ENCODE results near the gene CPVL. TPM values are rescaled to one million over a fixed set of nuclear protein-coding genes. Genes with fewer than 3 reads are reported as not detected.

CPVL gene
- total RNA-seq, 2 donors from 2014 or later = 4.4 to 6.0 TPM

DNA sequence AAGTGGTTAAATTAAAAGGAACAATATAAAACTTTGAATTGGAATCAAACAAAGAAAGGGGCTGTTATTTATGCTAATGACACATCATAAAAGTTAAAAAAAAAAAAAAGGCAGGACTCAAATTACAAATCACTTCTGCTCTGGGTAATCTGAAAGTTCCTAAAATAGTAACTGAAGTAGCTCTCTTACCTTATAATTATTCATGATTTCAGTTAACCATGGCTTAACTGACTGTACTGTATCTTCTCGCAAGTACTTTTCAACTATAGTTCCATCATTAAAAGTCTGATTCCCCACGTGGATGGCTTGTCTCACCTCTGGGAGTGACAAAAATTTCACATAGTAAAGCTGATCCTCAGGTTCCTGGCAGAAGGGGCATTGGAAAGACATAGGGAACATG, 82.5 kb downstream of the CPVL start:
- H3K9me3 ChIP-seq (ENCODE audit: control insufficient read depth, low read length, poor library complexity, severe bottlenecking) = no peaks in the 10 kb centered on the region
- Mint-ChIP-seq H3K27me3 (no peaks in the 10 kb centered on the region), H3K36me3 (ENCODE audit: low read depth) (no peaks in the 10 kb centered on the region), H3K4me1 (no peaks in the 10 kb centered on the region), H3K27ac (no peak overlapping the region), H3K4me3 (no peak overlapping the region)
- DNase-seq = no peak
- no peak for ATAC-seq

DNA sequence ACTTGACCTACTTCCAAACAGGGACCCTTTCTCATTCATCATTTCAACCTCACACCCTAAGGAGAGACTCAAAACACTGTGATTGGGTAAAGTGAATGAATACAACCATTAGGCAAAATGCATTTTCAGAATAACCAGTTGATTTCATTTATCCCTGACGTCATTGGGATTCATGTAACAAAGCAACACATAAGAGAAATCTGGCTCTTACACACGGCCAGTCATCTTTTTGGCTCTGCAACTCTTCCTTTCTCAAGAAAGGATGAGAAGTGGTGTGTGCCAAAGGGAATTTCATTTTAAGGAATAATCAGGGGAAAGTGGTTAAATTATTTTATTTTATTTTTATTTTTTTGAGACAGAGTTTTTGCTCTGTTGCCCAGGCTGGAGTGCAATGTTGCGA, 83.1 kb downstream of the CPVL start:
- ATAC-seq (no peak), DNase-seq (no peak)
- Mint-ChIP-seq H3K27ac (no peak overlapping the region), H3K27me3 (no peaks in the 10 kb centered on the region), H3K36me3 (ENCODE audit: low read depth) (no peaks in the 10 kb centered on the region), H3K4me1 (no peaks in the 10 kb centered on the region), H3K4me3 (no peak overlapping the region)
- H3K9me3 ChIP-seq (ENCODE audit: control insufficient read depth, low read length, poor library complexity, severe bottlenecking) = no peaks in the 10 kb centered on the region

DNA sequence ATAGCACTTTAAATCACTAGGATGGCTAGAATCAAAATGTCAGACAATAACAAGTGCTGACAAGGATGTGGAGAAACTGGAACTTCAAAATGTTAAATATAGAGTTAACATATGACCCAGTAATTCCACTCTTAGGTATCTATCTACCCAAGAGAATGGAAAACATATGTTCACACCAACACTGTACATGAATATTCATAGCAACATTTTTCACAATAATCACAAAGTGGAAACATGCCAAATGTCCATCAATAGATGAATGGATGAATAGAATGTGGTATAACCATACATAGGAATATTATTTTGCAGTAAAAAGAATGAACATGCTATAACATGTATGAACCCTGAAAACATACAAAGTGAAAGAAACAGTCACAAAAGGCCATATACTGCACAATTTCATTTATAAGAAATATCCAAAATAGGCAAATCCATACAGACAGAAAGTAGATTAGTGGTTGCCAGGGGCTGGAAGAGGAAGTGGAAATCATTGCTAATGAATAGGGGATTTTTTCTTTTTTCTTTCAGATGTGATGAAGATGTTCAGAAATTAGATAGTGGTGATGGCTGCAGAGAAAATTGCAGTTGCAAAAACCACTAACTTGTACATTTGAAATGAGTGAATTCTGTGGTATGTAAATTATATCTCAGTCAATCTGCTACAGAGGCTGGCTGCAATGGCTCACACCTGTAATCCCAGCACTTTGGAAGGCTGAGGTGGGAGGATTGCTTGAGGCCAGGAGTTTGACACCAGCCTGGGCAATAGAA, 93.0 kb downstream of the CPVL start:
- no peaks in the 10 kb centered on the region for H3K36me3 Mint-ChIP-seq (ENCODE audit: low read depth)
- H3K27me3 Mint-ChIP-seq = no peaks in the 10 kb centered on the region
- H3K4me1 Mint-ChIP-seq = no peaks in the 10 kb centered on the region
- DNase-seq (no peak), ATAC-seq (no peak)
- no peaks in the 10 kb centered on the region for H3K9me3 ChIP-seq (ENCODE audit: control insufficient read depth, low read length, poor library complexity, severe bottlenecking)
- H3K4me3 Mint-ChIP-seq = no peak overlapping the region
- H3K27ac Mint-ChIP-seq = no peak overlapping the region

DNA sequence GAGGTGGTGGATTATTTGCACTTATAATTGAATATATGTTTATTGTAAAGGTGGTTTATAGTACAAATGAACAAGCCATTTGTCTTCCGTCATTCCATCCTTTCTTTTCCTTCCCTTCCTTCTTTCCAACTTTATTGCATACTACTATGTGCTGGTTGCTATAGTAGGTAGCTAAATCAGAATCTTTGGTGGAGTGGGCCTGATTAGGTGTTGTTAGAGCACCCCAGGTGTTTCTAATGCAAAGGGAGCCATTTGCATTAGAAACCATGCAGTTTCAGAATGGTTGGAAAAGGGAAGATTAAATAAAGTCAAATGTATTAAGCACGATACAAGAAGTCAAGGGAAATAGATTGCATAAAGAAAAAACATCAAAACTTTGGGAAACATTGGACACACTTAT, 99.4 kb downstream of the CPVL start:
- H3K4me3 Mint-ChIP-seq = no peak overlapping the region
- no peak for DNase-seq

DNA sequence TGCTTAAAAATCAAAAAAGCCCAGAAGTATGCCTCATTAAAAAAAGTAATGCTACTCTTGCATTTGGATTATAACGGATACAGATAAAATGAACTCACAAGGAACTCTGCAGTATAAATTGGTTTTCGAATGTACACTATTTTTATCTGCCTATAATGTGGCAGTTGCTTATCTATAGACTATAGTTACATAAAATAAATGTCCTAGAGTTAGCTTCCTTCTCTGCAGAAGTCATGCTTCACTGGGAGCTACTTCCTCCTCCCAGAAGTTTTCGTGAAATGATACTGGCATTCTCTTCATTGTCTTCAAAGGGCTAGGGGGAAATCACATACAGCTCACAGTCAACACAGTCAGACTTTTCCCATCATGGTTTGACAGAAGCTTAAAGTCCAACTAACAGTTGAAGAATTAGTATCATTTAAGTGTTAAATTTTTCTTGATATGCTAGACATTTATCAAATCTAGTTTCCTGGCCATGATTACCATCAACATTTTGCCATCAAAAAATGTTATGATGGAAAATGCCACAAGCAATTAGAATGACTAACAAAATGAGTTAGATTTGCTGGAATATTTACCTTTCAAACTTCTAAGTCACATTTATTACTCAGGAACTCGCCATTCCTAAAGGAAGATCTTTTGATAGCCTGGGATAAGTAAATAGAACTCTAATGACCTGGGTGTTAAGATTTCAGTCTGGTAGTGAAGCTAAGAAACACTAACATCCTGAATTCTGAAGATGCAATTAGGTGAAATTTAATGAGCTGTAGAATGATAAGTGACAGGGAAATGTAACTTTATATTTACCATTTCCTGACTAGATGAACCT, 100.9 kb downstream of the CPVL start:
- H3K36me3 Mint-ChIP-seq (ENCODE audit: low read depth) = peaks cover 2% of the 10 kb centered on the region
- H3K4me3 Mint-ChIP-seq = no peak overlapping the region
- DNase-seq (no peak), ATAC-seq (no peak)
- no peaks in the 10 kb centered on the region for H3K4me1 Mint-ChIP-seq
- no peaks in the 10 kb centered on the region for H3K27me3 Mint-ChIP-seq
- H3K27ac Mint-ChIP-seq = no peak overlapping the region
- no peaks in the 10 kb centered on the region for H3K9me3 ChIP-seq (ENCODE audit: control insufficient read depth, low read length, poor library complexity, severe bottlenecking)

More for the DNA sequence above, 99.4 kb downstream of the CPVL start:
- no peak for ATAC-seq
- Mint-ChIP-seq H3K27ac (no peak overlapping the region), H3K36me3 (ENCODE audit: low read depth) (peaks cover 2% of the 10 kb centered on the region), H3K4me1 (no peaks in the 10 kb centered on the region), H3K27me3 (no peaks in the 10 kb centered on the region)
- H3K9me3 ChIP-seq (ENCODE audit: control insufficient read depth, low read length, poor library complexity, severe bottlenecking) = no peaks in the 10 kb centered on the region

DNA sequence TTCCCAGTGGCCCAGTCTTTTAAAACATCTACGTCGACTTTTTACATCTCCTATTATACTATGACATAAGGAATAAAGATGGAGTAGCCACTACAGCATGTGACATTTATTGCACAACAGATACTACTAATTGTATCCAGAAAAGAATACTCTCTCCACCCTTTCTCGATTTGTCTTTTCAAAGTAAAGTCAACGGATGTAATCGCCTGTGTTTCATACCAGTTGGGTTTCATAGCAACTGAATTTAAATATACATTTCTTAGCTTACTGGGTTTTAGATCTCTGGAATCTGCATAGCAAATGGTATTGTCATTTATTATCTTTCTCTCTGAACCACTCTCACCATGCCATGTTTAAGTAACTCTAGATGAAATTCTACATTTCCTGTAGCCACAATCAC, 101.8 kb downstream of the CPVL start:
- no peak for ATAC-seq
- H3K36me3 Mint-ChIP-seq (ENCODE audit: low read depth) = peaks cover 2% of the 10 kb centered on the region
- H3K27ac Mint-ChIP-seq = no peak overlapping the region
- no peaks in the 10 kb centered on the region for H3K27me3 Mint-ChIP-seq
- DNase-seq = no peak
- H3K4me1 Mint-ChIP-seq = no peaks in the 10 kb centered on the region
- H3K4me3 Mint-ChIP-seq = no peak overlapping the region
- no peaks in the 10 kb centered on the region for H3K9me3 ChIP-seq (ENCODE audit: control insufficient read depth, low read length, poor library complexity, severe bottlenecking)

DNA sequence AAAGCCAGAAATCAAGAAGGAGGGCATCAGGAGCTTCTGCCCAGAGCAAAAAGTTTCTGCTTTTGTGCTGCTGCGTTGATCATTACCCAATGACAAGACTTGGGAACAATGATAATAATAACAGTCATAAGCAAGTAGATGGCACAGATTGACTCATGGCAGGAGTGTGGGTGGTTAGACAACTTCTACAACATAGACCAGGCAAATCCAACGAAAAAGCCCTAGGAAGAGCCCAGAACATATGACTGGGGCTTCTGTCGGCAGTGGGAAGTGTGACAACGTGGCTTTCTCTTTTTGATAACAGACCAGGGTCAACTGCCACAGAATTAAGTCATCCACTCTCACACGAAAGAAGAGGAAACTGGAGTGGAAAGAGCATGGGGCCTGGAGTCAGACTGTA, 102.8 kb downstream of the CPVL start:
- no peak for ATAC-seq
- no peak for DNase-seq
- no peak overlapping the region for H3K27ac Mint-ChIP-seq
- H3K4me1 Mint-ChIP-seq = no peaks in the 10 kb centered on the region
- H3K27me3 Mint-ChIP-seq = no peaks in the 10 kb centered on the region
- H3K4me3 Mint-ChIP-seq = no peak overlapping the region
- no peaks in the 10 kb centered on the region for H3K9me3 ChIP-seq (ENCODE audit: control insufficient read depth, low read length, poor library complexity, severe bottlenecking)
- H3K36me3 Mint-ChIP-seq (ENCODE audit: low read depth) = peaks cover 2% of the 10 kb centered on the region

DNA sequence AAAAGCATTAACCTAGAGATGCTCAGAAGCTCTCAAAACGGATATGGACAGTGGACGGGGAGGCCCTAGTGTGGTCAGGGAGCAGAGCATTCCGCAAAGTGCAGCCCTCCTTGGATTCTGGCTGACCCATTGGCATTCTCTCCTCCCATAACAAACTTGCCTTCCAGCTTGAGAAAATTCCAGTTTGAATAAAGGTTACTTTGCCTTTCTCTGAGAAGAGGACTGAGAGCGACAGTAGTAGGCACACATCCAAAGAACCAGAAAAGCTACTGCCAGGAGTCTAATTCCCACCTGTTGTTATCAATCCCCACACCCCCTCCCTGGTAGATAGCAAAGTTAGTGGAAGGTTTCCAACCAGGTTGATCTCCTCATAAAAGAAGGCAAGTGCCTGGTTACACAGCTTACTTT, 103.5 kb downstream of the CPVL start:
- no peak overlapping the region for H3K27ac Mint-ChIP-seq

DNA sequence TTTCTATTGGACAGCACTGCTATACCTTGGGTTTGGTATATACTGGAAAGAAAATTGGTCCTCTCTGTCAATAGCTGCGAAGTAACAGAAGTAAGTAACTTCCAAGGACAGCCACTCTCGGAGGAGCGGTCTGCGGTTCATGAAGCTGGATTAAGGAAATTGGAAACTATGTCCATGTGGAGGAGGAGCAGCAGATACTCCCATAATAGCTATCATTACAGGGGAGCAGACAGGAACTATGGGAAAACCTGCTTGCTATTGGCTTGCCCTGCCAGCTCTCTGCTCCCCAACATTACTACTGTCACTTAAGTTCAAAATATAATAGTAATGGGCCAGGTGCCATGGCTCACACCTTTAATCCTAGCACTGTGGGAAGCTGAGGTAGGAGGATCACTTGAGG, 104.3 kb downstream of the CPVL start:
- no peak overlapping the region for H3K4me3 Mint-ChIP-seq
- H3K4me1 Mint-ChIP-seq = no peaks in the 10 kb centered on the region
- peaks cover under 1% of the 10 kb centered on the region for H3K36me3 Mint-ChIP-seq (ENCODE audit: low read depth)
- DNase-seq (no peak), ATAC-seq (no peak)
- no peaks in the 10 kb centered on the region for H3K9me3 ChIP-seq (ENCODE audit: control insufficient read depth, low read length, poor library complexity, severe bottlenecking)
- H3K27me3 Mint-ChIP-seq = no peaks in the 10 kb centered on the region
- no peak overlapping the region for H3K27ac Mint-ChIP-seq

More for the DNA sequence above, 103.5 kb downstream of the CPVL start:
- Mint-ChIP-seq H3K4me1 (no peaks in the 10 kb centered on the region), H3K36me3 (ENCODE audit: low read depth) (peaks cover 2% of the 10 kb centered on the region), H3K4me3 (no peak overlapping the region), H3K27me3 (no peaks in the 10 kb centered on the region)
- H3K9me3 ChIP-seq (ENCODE audit: control insufficient read depth, low read length, poor library complexity, severe bottlenecking) = no peaks in the 10 kb centered on the region
- ATAC-seq (no peak), DNase-seq (no peak)

DNA sequence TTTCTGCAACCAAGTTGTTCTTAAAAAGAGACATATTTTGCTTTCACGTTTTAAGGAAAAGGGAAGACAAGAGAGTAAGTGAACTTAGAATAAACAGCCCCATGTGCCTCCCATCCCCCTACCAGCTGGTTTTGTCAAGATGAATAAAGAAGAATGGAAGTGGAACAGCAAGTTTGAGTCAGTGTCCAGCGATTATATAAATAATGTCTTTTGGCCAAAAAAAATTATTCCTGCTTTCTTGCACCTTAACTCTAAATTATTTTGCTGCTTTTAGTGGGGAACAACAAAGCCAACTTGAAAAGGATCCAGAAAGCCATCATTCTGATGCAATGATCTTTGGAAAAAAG, 105.8 kb downstream of the CPVL start:
- Mint-ChIP-seq H3K27me3 (no peaks in the 10 kb centered on the region), H3K27ac (no peak overlapping the region), H3K4me1 (no peaks in the 10 kb centered on the region), H3K36me3 (ENCODE audit: low read depth) (no peaks in the 10 kb centered on the region), H3K4me3 (no peak overlapping the region)
- DNase-seq (no peak), ATAC-seq (no peak)
- H3K9me3 ChIP-seq (ENCODE audit: control insufficient read depth, low read length, poor library complexity, severe bottlenecking) = no peaks in the 10 kb centered on the region

DNA sequence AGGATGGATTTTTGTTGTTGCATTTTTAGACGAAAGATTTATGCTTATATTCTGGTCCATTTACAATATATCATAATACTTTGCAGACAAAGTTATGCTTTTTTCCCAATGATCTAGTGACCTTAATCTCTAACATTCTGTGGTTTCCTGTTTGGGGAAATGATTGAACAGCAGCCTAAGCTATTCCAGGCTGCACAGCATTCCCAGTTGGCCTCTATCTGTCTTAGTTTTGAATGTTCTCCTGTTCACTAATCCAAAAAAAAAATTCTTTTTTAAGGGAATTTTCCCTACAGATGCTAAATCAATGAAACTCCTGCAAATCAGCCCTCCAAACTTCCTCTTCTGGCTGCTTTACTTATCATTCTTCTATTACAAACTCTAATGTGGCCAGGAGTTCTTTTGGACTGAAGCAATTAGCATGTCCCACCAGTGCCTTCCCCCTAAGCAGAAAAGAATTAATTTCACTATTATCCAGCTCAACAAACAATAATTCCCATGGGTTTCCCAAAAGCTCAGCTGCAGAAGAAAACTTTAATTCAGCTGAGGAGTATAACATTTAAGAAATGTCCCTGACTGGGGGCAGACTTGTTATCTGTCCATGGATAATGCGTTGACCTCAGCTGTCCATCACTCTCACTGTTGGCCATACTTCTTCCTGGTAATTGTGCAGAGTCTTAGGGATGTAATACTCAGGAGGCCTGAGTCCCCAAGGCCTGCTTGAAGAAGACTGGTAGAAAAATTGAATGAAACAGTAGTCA, 106.3 kb downstream of the CPVL start:
- Mint-ChIP-seq H3K27ac (no peak overlapping the region), H3K27me3 (no peaks in the 10 kb centered on the region), H3K4me3 (no peak overlapping the region), H3K4me1 (no peaks in the 10 kb centered on the region), H3K36me3 (ENCODE audit: low read depth) (no peaks in the 10 kb centered on the region)
- ATAC-seq = no peak
- DNase-seq = no peak
- H3K9me3 ChIP-seq (ENCODE audit: control insufficient read depth, low read length, poor library complexity, severe bottlenecking) = no peaks in the 10 kb centered on the region

DNA sequence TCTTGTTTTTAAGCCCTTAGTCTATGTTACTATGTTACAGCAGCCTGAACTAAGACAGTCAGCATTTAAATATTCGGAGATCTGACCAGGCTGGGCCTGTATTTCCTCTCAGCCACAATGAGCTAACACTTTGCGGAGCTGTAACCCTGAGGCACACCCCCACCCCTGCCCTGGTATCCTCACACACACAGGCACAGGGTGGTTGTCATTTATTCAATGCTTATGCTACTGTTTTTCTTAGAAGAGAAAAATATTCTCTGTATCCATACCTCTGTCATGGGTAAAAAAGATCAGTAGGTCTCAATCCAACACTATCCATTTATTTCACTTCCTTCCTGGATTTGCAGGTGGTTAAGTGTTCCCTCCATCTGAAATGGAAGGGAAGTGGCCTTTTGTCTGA, 107.9 kb downstream of the CPVL start:
- no peaks in the 10 kb centered on the region for H3K36me3 Mint-ChIP-seq (ENCODE audit: low read depth)
- H3K4me3 Mint-ChIP-seq = no peak overlapping the region
- H3K4me1 Mint-ChIP-seq = no peaks in the 10 kb centered on the region
- H3K9me3 ChIP-seq (ENCODE audit: control insufficient read depth, low read length, poor library complexity, severe bottlenecking) = no peaks in the 10 kb centered on the region
- DNase-seq (no peak), ATAC-seq (no peak)
- no peaks in the 10 kb centered on the region for H3K27me3 Mint-ChIP-seq
- H3K27ac Mint-ChIP-seq = no peak overlapping the region

DNA sequence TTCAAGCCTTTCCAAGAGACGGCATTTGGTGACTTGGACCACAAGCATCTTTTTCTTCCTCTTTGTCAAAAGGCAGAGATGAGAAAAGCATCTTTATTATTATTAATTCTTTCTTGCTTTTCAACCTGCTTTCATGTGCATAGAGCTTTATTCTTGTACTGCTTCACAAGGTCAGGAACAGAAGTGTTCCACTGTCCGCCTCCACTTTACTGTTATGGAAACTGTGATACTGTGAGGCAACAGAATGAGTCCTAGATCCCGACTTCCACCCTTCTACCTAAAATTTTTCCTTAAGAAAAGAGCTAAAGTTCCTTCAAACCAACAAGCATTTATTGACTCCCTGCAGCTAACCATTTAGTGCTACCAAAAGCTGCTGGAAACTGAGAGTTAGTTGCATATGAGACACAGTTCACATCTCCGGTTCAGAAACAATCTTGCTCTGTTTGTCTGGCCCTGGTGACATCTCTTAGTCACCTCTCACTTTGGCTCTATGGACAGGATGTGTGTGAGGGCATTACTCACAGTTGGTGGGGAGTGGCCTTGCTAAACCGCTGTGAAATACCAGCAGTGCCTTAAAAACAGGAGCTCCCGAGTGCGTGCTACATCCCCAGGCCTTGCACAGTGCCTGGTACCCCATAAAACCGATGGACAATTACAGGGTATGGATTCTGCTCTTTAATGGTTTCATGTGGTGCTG, 111.1 kb downstream of the CPVL start:
- Mint-ChIP-seq H3K4me1 (no peaks in the 10 kb centered on the region), H3K36me3 (ENCODE audit: low read depth) (no peaks in the 10 kb centered on the region), H3K4me3 (no peak overlapping the region), H3K27me3 (no peaks in the 10 kb centered on the region), H3K27ac (no peak overlapping the region)
- DNase-seq (no peak), ATAC-seq (no peak)
- H3K9me3 ChIP-seq (ENCODE audit: control insufficient read depth, low read length, poor library complexity, severe bottlenecking) = no peaks in the 10 kb centered on the region

Measured in T-helper 17 cell (primary cell).